ENCODE data around the gene ACOT13.

The ACOT13 gene

GRCh38 chr6:24690593-24690992, 23.7 kb downstream of the ACOT13 start:
- Histone ChIP-seq H2BK120ac (ENCODE audit: low read depth, low read length) (no peak overlapping the region), H2BK12ac (ENCODE audit: low read length) (no peak overlapping the region), H3K4ac (ENCODE audit: low read length) (no peak overlapping the region), H3K36me3 (replicated peaks in 1 of 2; ENCODE audit: control insufficient read depth in 2 of 2, insufficient read depth in 2 of 2, low read length in 2 of 2) (peaks cover 0 to 4% of the 10 kb centered on the region in 2 donors), H2AK5ac (ENCODE audit: low read depth, low read length) (no peak overlapping the region), H3K9ac (ENCODE audit: low read depth, low read length, poor library complexity) (no peak overlapping the region), H2AFZ (ENCODE audit: low read length) (no peak overlapping the region), H2BK5ac (ENCODE audit: low read length) (no peak overlapping the region), H3K27ac (replicated peaks; ENCODE audit: low read length) (no peak overlapping the region), H3K18ac (ENCODE audit: low read length) (no peak overlapping the region), H2BK15ac (ENCODE audit: low read length) (no peak overlapping the region), H3K14ac (ENCODE audit: low read length) (no peak overlapping the region), H3K4me3 (ENCODE audit: low read length in 2 of 2) (no peak overlapping the region), H3K79me1 (ENCODE audit: low read depth, low read length) (no peaks in the 10 kb centered on the region), H3K4me1 (ENCODE audit: control insufficient read depth in 2 of 2, insufficient read depth in 1 of 2, low read depth in 1 of 2, low read length in 2 of 2) (no peaks in the 10 kb centered on the region), H4K91ac (ENCODE audit: low read depth, low read length, poor library complexity) (no peak overlapping the region), H3K4me2 (ENCODE audit: insufficient read depth, low read length, poor library complexity, severe bottlenecking) (no peak overlapping the region), H3K23ac (ENCODE audit: low read depth, low read length, poor library complexity) (no peak overlapping the region), H3K27me3 (ENCODE audit: control insufficient read depth in 3 of 3, insufficient read depth in 3 of 3, low read depth in 1 of 3, low read length in 3 of 3) (no peaks in the 10 kb centered on the region), H3K9me3 (replicated peaks in 1 of 2; ENCODE audit: control insufficient read depth in 2 of 2, insufficient read depth in 1 of 2, low read depth in 1 of 2, low read length in 2 of 2) (no peaks in the 10 kb centered on the region), H4K8ac (ENCODE audit: low read depth, low read length) (no peak overlapping the region)
- no CpG with 5 or more reads among the region's 1 CpG for WGBS, 2 donors (ENCODE audit: extremely low coverage in 2 of 2, insufficient read length in 2 of 2, insufficient replicate concordance in 1 of 2)
- no peak for DNase-seq (ENCODE audit: low spot score)

- Histone ChIP-seq H4K91ac (ENCODE audit: low read depth, low read length, poor library complexity) (no peak overlapping the region), H2AK5ac (ENCODE audit: low read depth, low read length) (no peak overlapping the region), H3K9me3 (replicated peaks in 1 of 2; ENCODE audit: control insufficient read depth in 2 of 2, insufficient read depth in 1 of 2, low read depth in 1 of 2, low read length in 2 of 2) (no peaks in the 10 kb centered on the region), H2BK12ac (ENCODE audit: low read length) (no peak overlapping the region), H2AFZ (ENCODE audit: low read length) (no peak overlapping the region), H3K27me3 (ENCODE audit: control insufficient read depth in 3 of 3, insufficient read depth in 3 of 3, low read depth in 1 of 3, low read length in 3 of 3) (no peaks in the 10 kb centered on the region), H2BK5ac (ENCODE audit: low read length) (no peak overlapping the region), H4K8ac (ENCODE audit: low read depth, low read length) (no peak overlapping the region), H3K4me3 (ENCODE audit: low read length in 2 of 2) (no peak overlapping the region), H3K79me1 (ENCODE audit: low read depth, low read length) (no peaks in the 10 kb centered on the region), H3K4ac (ENCODE audit: low read length) (no peak overlapping the region), H3K36me3 (replicated peaks in 1 of 2; ENCODE audit: control insufficient read depth in 2 of 2, insufficient read depth in 2 of 2, low read length in 2 of 2) (peaks cover 0 to 4% of the 10 kb centered on the region in 2 donors), H3K4me2 (ENCODE audit: insufficient read depth, low read length, poor library complexity, severe bottlenecking) (no peak overlapping the region), H3K9ac (ENCODE audit: low read depth, low read length, poor library complexity) (no peak overlapping the region), H3K14ac (ENCODE audit: low read length) (no peak overlapping the region), H3K23ac (ENCODE audit: low read depth, low read length, poor library complexity) (no peak overlapping the region), H3K4me1 (ENCODE audit: control insufficient read depth in 2 of 2, insufficient read depth in 1 of 2, low read depth in 1 of 2, low read length in 2 of 2) (no peaks in the 10 kb centered on the region), H3K27ac (replicated peaks; ENCODE audit: low read length) (no peak overlapping the region), H3K18ac (ENCODE audit: low read length) (no peak overlapping the region), H2BK15ac (ENCODE audit: low read length) (no peak overlapping the region), H2BK120ac (ENCODE audit: low read depth, low read length) (no peak overlapping the region)
- no CpG with 5 or more reads among the region's 3 CpGs for WGBS, 2 donors (ENCODE audit: extremely low coverage in 2 of 2, insufficient read length in 2 of 2, insufficient replicate concordance in 1 of 2)
- no peak for DNase-seq (ENCODE audit: low spot score)
Observed at GRCh38 chr6:24691550-24691949, 24.7 kb downstream of the ACOT13 start.

- Histone ChIP-seq H3K4me2 (ENCODE audit: insufficient read depth, low read length, poor library complexity, severe bottlenecking) (no peak overlapping the region), H3K4ac (ENCODE audit: low read length) (no peak overlapping the region), H2AK5ac (ENCODE audit: low read depth, low read length) (no peak overlapping the region), H3K27ac (replicated peaks; ENCODE audit: low read length) (no peak overlapping the region), H3K79me1 (ENCODE audit: low read depth, low read length) (no peaks in the 10 kb centered on the region), H3K36me3 (replicated peaks in 1 of 2; ENCODE audit: control insufficient read depth in 2 of 2, insufficient read depth in 2 of 2, low read length in 2 of 2) (peaks cover 0 to under 1% of the 10 kb centered on the region in 2 donors), H3K9me3 (replicated peaks in 1 of 2; ENCODE audit: control insufficient read depth in 2 of 2, insufficient read depth in 1 of 2, low read depth in 1 of 2, low read length in 2 of 2) (no peaks in the 10 kb centered on the region), H2BK5ac (ENCODE audit: low read length) (no peak overlapping the region), H4K91ac (ENCODE audit: low read depth, low read length, poor library complexity) (no peak overlapping the region), H3K23ac (ENCODE audit: low read depth, low read length, poor library complexity) (no peak overlapping the region), H2AFZ (ENCODE audit: low read length) (no peak overlapping the region), H3K9ac (ENCODE audit: low read depth, low read length, poor library complexity) (no peak overlapping the region), H2BK120ac (ENCODE audit: low read depth, low read length) (no peak overlapping the region), H3K4me1 (ENCODE audit: control insufficient read depth in 2 of 2, insufficient read depth in 1 of 2, low read depth in 1 of 2, low read length in 2 of 2) (no peaks in the 10 kb centered on the region), H2BK12ac (ENCODE audit: low read length) (no peak overlapping the region), H3K27me3 (ENCODE audit: control insufficient read depth in 3 of 3, insufficient read depth in 3 of 3, low read depth in 1 of 3, low read length in 3 of 3) (no peaks in the 10 kb centered on the region), H3K14ac (ENCODE audit: low read length) (no peak overlapping the region), H3K4me3 (ENCODE audit: low read length in 2 of 2) (no peak overlapping the region), H3K18ac (ENCODE audit: low read length) (no peak overlapping the region), H4K8ac (ENCODE audit: low read depth, low read length) (no peak overlapping the region), H2BK15ac (ENCODE audit: low read length) (no peak overlapping the region)
- WGBS, 2 donors (ENCODE audit: extremely low coverage in 2 of 2, insufficient read length in 2 of 2, insufficient replicate concordance in 1 of 2) = no CpG with 5 or more reads among the region's 4 CpGs
- DNase-seq (ENCODE audit: low spot score) = no peak
Observed at GRCh38 chr6:24692003-24692402, 25.1 kb downstream of the ACOT13 start.

- Histone ChIP-seq H2BK5ac (ENCODE audit: low read length) (no peak overlapping the region), H3K14ac (ENCODE audit: low read length) (no peak overlapping the region), H3K9me3 (replicated peaks in 1 of 2; ENCODE audit: control insufficient read depth in 2 of 2, insufficient read depth in 1 of 2, low read depth in 1 of 2, low read length in 2 of 2) (no peaks in the 10 kb centered on the region), H3K9ac (ENCODE audit: low read depth, low read length, poor library complexity) (no peak overlapping the region), H3K4me2 (ENCODE audit: insufficient read depth, low read length, poor library complexity, severe bottlenecking) (no peak overlapping the region), H3K4me1 (ENCODE audit: control insufficient read depth in 2 of 2, insufficient read depth in 1 of 2, low read depth in 1 of 2, low read length in 2 of 2) (no peaks in the 10 kb centered on the region), H2BK120ac (ENCODE audit: low read depth, low read length) (no peak overlapping the region), H2BK12ac (ENCODE audit: low read length) (no peak overlapping the region), H2AK5ac (ENCODE audit: low read depth, low read length) (no peak overlapping the region), H3K4me3 (ENCODE audit: low read length in 2 of 2) (no peak overlapping the region), H4K91ac (ENCODE audit: low read depth, low read length, poor library complexity) (no peak overlapping the region), H3K36me3 (replicated peaks in 1 of 2; ENCODE audit: control insufficient read depth in 2 of 2, insufficient read depth in 2 of 2, low read length in 2 of 2) (no peaks in the 10 kb centered on the region), H3K27me3 (ENCODE audit: control insufficient read depth in 3 of 3, insufficient read depth in 3 of 3, low read depth in 1 of 3, low read length in 3 of 3) (no peaks in the 10 kb centered on the region), H3K18ac (ENCODE audit: low read length) (no peak overlapping the region), H3K23ac (ENCODE audit: low read depth, low read length, poor library complexity) (no peak overlapping the region), H4K8ac (ENCODE audit: low read depth, low read length) (no peak overlapping the region), H2BK15ac (ENCODE audit: low read length) (no peak overlapping the region), H3K79me1 (ENCODE audit: low read depth, low read length) (no peaks in the 10 kb centered on the region), H3K27ac (replicated peaks; ENCODE audit: low read length) (no peak overlapping the region), H2AFZ (ENCODE audit: low read length) (no peak overlapping the region), H3K4ac (ENCODE audit: low read length) (no peak overlapping the region)
- no peak for DNase-seq (ENCODE audit: low spot score)
- no CpG with 5 or more reads among the region's 3 CpGs for WGBS, 2 donors (ENCODE audit: extremely low coverage in 2 of 2, insufficient read length in 2 of 2, insufficient replicate concordance in 1 of 2)
Observed at GRCh38 chr6:24692415-24692814, 25.5 kb downstream of the ACOT13 start.

Data from neuronal stem cell (in vitro differentiated cells).